HepG2 (cell line): ENCODE data around the gene GSK3A. TPM values are rescaled to one million over a fixed set of nuclear protein-coding genes. Genes with fewer than 3 reads are reported as not detected.

ENCODE experiments used
- ATAC-seq: fragments of 200-7000 bp; cut with Tn5 transposase; 3 replicates; pipeline ENCODE4 v1.9.1; 2020; ENCODE audit warnings: mild to moderate bottlenecking, moderate library complexity
- BruUV-seq: library from RNA; stranded (reverse); fragments of 400-500 nt; replicated peaks from 2 replicates; lab custom pipeline; 2021; lab: Mats Ljungman, UMichigan
- CTCF ChIA-PET: fragments of 300-600 bp; formaldehyde crosslinking; extraction: SDS; loops from one replicate; lab custom pipeline; 2021; ENCODE audit warnings: low total read pairs, inconsistent platforms, low intra/inter-chr PET ratio; lab: Yijun Ruan, JAX
- POLR2A ChIA-PET: fragments of 350-600 bp; sonication (Branson Sonifier 250); formaldehyde crosslinking; loops from one replicate; lab custom pipeline; 2020; ENCODE audit warnings: antibody characterized with exemption, inconsistent platforms; lab: Yijun Ruan, JAX
- DNase-seq: peaks from one replicate; pipeline ENCODE4 v3.0.0-alpha.2; 2015; ENCODE audit warnings: low spot score
- FAIRE-seq: peaks from 3 replicates; lab custom pipeline; 2011; peaks lifted over from hg19 to GRCh38; lab: Jason Lieb, UNC
- H2AFZ ChIP-seq: one replicate; pipeline ENCODE4 v1.6.1; 2011; ENCODE audit warnings: low read length, inconsistent platforms
- H3K27ac ChIP-seq: fragments of 300-600 bp; 3 replicates; pipeline ENCODE4 v1.8.0; 2011; ENCODE audit warnings: mixed run types, mild to moderate bottlenecking, mixed read lengths, low read length, inconsistent platforms; ENCODE audit not compliant: insufficient read depth; ENCODE audit errors: extremely low read length
- H3K27me3 ChIP-seq, 2 experiments: fragments of 200-600 bp in 1 of 2; 2 replicates in 1 of 2; 3 replicates in 1 of 2; pipeline versions ENCODE4 v1.6.0 to v1.8.0; 2011; ENCODE audit warnings: low read length in 2 of 2, mild to moderate bottlenecking in 2 of 2, moderate library complexity in 2 of 2, inconsistent platforms in 1 of 2; ENCODE audit not compliant: insufficient read depth in 2 of 2, control insufficient read depth in 1 of 2
- H3K36me3 ChIP-seq, 2 experiments: fragments of 200-600 bp in 1 of 2; replicated peaks in 1 of 2; 2 replicates in 1 of 2; 3 replicates in 1 of 2; pipeline versions ENCODE4 v1.5.1 to v1.8.0; 2011; ENCODE audit warnings: low read length in 2 of 2, inconsistent platforms in 1 of 2; ENCODE audit not compliant: insufficient read depth in 2 of 2, control insufficient read depth in 1 of 2
- H3K4me1 ChIP-seq: 2 replicates; pipeline ENCODE4 v1.5.1; 2012; ENCODE audit warnings: low read length, inconsistent platforms; ENCODE audit not compliant: insufficient read depth
- H3K4me2 ChIP-seq: 2 replicates; pipeline ENCODE4 v1.6.0; 2011; ENCODE audit warnings: low read depth, low read length, inconsistent platforms
- H3K4me3 ChIP-seq, 3 experiments: fragments of 200-600 bp in 1 of 3; sonication (generic), shearing (Covaris generic) in 1 of 3; replicated peaks in 1 of 3; 2 replicates each; pipeline ENCODE4 v1.5.1; 2011 to 2016; ENCODE audit warnings: low read length in 3 of 3, inconsistent platforms in 2 of 3, low read depth in 2 of 3, mild to moderate bottlenecking in 2 of 3, control low read depth in 1 of 3, mixed read lengths in 1 of 3; ENCODE audit not compliant: insufficient read depth in 1 of 3
- H3K79me2 ChIP-seq: one replicate; pipeline ENCODE4 v1.6.1; 2011; ENCODE audit warnings: low read length, inconsistent platforms; ENCODE audit not compliant: insufficient read depth
- H3K9ac ChIP-seq: 2 replicates; pipeline ENCODE4 v1.6.0; 2011; ENCODE audit warnings: mild to moderate bottlenecking, low read depth, low read length, inconsistent platforms; ENCODE audit not compliant: insufficient read depth
- H3K9me3 ChIP-seq: 2 replicates; pipeline ENCODE4 v1.5.1; 2012; ENCODE audit warnings: mild to moderate bottlenecking, low read length
- H4K20me1 ChIP-seq: 2 replicates; pipeline ENCODE4 v1.6.0; 2011; ENCODE audit warnings: inconsistent platforms, mild to moderate bottlenecking, low read length, moderate library complexity; ENCODE audit not compliant: insufficient read depth
- AGO2 ChIP-seq: fragments of 200-400 bp; formaldehyde crosslinking; optimal IDR thresholded peaks from 2 replicates; pipeline ENCODE3; 2017; ENCODE audit warnings: mild to moderate bottlenecking, low read depth, low read length, moderate library complexity
- AHR ChIP-seq: IDR thresholded peaks from 2 replicates; pipeline ENCODE4 v1.6.1; 2018; ENCODE audit warnings: missing genetic modification reagents, missing compliant biosample characterization
- ASH2L ChIP-seq: fragments of 300-600, 200-600 bp; sonication (generic); IDR thresholded peaks from 2 replicates; pipeline ENCODE4 v1.7.0; 2017; ENCODE audit warnings: low read depth, mild to moderate bottlenecking, moderate library complexity, mixed read lengths, low read length; ENCODE audit not compliant: insufficient read length
- CCDC6 ChIP-seq: sonication (generic); formaldehyde crosslinking; IDR thresholded peaks from 2 replicates; pipeline ENCODE4 v1.8.1; 2022; ENCODE audit warnings: mild to moderate bottlenecking, missing genetic modification reagents, moderate library complexity
- MAFF ChIP-seq: IDR thresholded peaks from 2 replicates; pipeline ENCODE4 v1.6.1; 2011; ENCODE audit warnings: low read depth, low read length, improper control_type of control experiment
- MAFK ChIP-seq, 2 experiments: IDR thresholded peaks in 1 of 2; conservative IDR thresholded peaks in 1 of 2; 2 replicates each; pipeline ENCODE4 v1.6.1; 2011; ENCODE audit warnings: improper control_type of control experiment in 2 of 2, low read length in 2 of 2
- POLR2A ChIP-seq, 2 experiments: IDR thresholded peaks; 2 replicates each; pipeline ENCODE4 v1.6.1; 2011; ENCODE audit warnings: low read depth in 2 of 2, low read length in 2 of 2, mild to moderate bottlenecking in 1 of 2, moderate library complexity in 1 of 2; ENCODE audit not compliant: insufficient read depth in 1 of 2
- RBFOX2 ChIP-seq: fragments of 200-400 bp; formaldehyde crosslinking; IDR thresholded peaks from 2 replicates; pipeline ENCODE4 v1.6.1; 2017; ENCODE audit warnings: low read depth, mild to moderate bottlenecking, low read length
- ZNF530 ChIP-seq: sonication (generic); formaldehyde crosslinking; IDR thresholded peaks from 2 replicates; pipeline ENCODE4 v1.5.0; 2020; ENCODE audit warnings: low read depth, mild to moderate bottlenecking, missing genetic modification reagents
- WGBS: methylation state at CpG from one replicate; pipeline ENCODE4 v1.1.6; 2017; ENCODE audit warnings: low lambda C conversion rate; 5-methylcytosine and 5-hydroxymethylcytosine counted together
- in situ Hi-C: cut with HindIII; loops from 2 replicates; pipeline ENCODE4 v1.10.0; 2017; ENCODE audit warnings: low pct_unique_long_range_greater_than_20kb; ENCODE audit not compliant: extremely low pct_ligation_motif_present
- intact Hi-C: fragments of 100-400 bp; cut with micrococcal nuclease; formaldehyde crosslinking; loops from one replicate; pipeline ENCODE4 v1.10.0; 2022; ENCODE audit not compliant: unreplicated experiment
- polyA plus RNA-seq, 8 experiments: library from polyadenylated mRNA; depleted of rRNA in 3 of 8; stranded (reverse) in 7 of 8; unstranded in 1 of 8; fragments of >200 nt; fragmentation: Illumina TruSeq in 4 of 8; extraction: Trizol in 4 of 8; gene quantifications; 2 replicates each; pipeline versions ENCODE4 v1.2.1 to v1.2.3, GENCODE V29; 2011 to 2016; ENCODE audit warnings: low read depth in 4 of 8, missing spikeins in 1 of 8, mixed read lengths in 1 of 8; ENCODE audit not compliant: insufficient read depth in 1 of 8
- total RNA-seq, 5 experiments: library from RNA; depleted of rRNA; stranded (reverse); fragments of >200 nt; fragmentation: Illumina TruSeq; extraction: Trizol; gene quantifications; 2 replicates each; pipeline ENCODE4 v1.2.3, GENCODE V29; 2016; ENCODE audit warnings: low read depth in 1 of 5

GSK3A gene
- total and polyA plus RNA-seq, 2 of the 13 experiments (the other 11 are each of a cell fraction or from before 2014, with no cell fraction given), result 16.9 to 52.5 TPM

GRCh38 chr19:42286349-42287016, 44.1 kb upstream of the GSK3A start:
- peaks cover 11% of the 10 kb centered on the region; the same call in 1 of the 2 replicates for H4K20me1 ChIP-seq
- no peaks in the 10 kb centered on the region for H3K9me3 ChIP-seq
- DNase-seq (no peak), FAIRE-seq (no peak), ATAC-seq (no peak)
- intact Hi-C loops, result no loop called here
- H2AFZ ChIP-seq, result no peak overlapping the region
- peak overlapping the region; percentile 84; the same call in 1 of the 2 replicates for H3K4me2 ChIP-seq
- no peak overlapping the region for H3K4me3 ChIP-seq
- ChIA-PET CTCF (no interaction called here), POLR2A (no interaction called here)
- H3K36me3 ChIP-seq, result peaks cover 21 to 47% of the 10 kb centered on the region in 2 experiments; a peak in 4 of 5 replicates
- BruUV-seq, result no TSS peak
- peaks cover 39% of the 10 kb centered on the region for H3K4me1 ChIP-seq
- H3K79me2 ChIP-seq, result peaks cover 29% of the 10 kb centered on the region
- no peak overlapping the region for H3K9ac ChIP-seq
- no peaks in the 10 kb centered on the region; a peak in 1 of 5 replicates for H3K27me3 ChIP-seq
- 88% methylated on average over 12 of the region's 13 CpGs for WGBS
- in situ Hi-C loops, result loop anchor here (5.0 kb wide), 1 partner anchor 34 kb away; no protein-coding TSS in a partner anchor
- TF ChIP-seq MAFF (peak; percentile 94; the same call in 1 of the 2 replicates), MAFK (conservative IDR thresholded peaks at IDR 0.05 in 1 of 2, IDR thresholded peaks at IDR 0.05 in 1 of 2; ENCODE audit: low read length in 2 of 2) (peak in 1 of 2 experiments; percentile 96; a peak in 3 of 4 replicates), ZNF530 (CRISPR knock-in tag) (no peak), AHR (CRISPR knock-in tag) (no peak), CCDC6 (CRISPR knock-in tag) (no peak), AGO2 (peak; percentile 35), RBFOX2 (peak; percentile 25; the same call in 1 of the 2 replicates)
- no peak overlapping the region for H3K27ac ChIP-seq

- DNase-seq (no peak), ATAC-seq (no peak), FAIRE-seq (no peak)
- Histone ChIP-seq H3K79me2 (peaks cover 29% of the 10 kb centered on the region), H3K4me2 (peak overlapping the region; percentile 84; the same call in 1 of the 2 replicates), H2AFZ (no peak overlapping the region), H3K27ac (no peak overlapping the region), H3K36me3 (peaks cover 21 to 42% of the 10 kb centered on the region in 2 experiments; a peak in 4 of 5 replicates), H3K9ac (0 out of 2 replicates have a peak overlapping the region, but pooled peaks have one; percentile 13), H3K9me3 (no peaks in the 10 kb centered on the region), H3K4me3 (no peak overlapping the region; a peak in 1 of 6 replicates), H4K20me1 (peaks cover 11% of the 10 kb centered on the region; the same call in 1 of the 2 replicates), H3K27me3 (no peaks in the 10 kb centered on the region; a peak in 1 of 5 replicates), H3K4me1 (peaks cover 42% of the 10 kb centered on the region)
- WGBS, result 89% methylated on average over 6 of the region's 6 CpGs
- ChIA-PET POLR2A (no interaction called here), CTCF (no interaction called here)
- TF ChIP-seq POLR2A (IDR thresholded peaks at IDR 0.05; ENCODE audit: insufficient read depth in 1 of 2, low read depth in 2 of 2, low read length in 2 of 2), result 0 out of 4 replicates have a peak, but pooled peaks of 1 of the 2 experiments have one; percentile 37
- TF ChIP-seq ASH2L, result no peak
- in situ Hi-C loops, result loop anchor here (5.0 kb wide), 1 partner anchor 34 kb away; no protein-coding TSS in a partner anchor
- BruUV-seq, result no TSS peak
- intact Hi-C loops, result no loop called here
Measured at GRCh38 chr19:42285988-42286348, 43.6 kb upstream of the GSK3A start.
